Measurements from ENCODE around the gene TMSB4X. TPM values are rescaled to one million over a fixed set of nuclear protein-coding genes. Genes with fewer than 3 reads are reported as not detected.

The TMSB4X gene
- total and polyA plus RNA-seq, 8 donors = 1,734 to 14,609 (median 4,336) TPM

- peak in 1 of 3 donors; percentile 5 for TF ChIP-seq POLR2AphosphoS5 (IDR thresholded peaks at IDR 0.05)
- no peak for TF ChIP-seq CTCF (IDR thresholded peaks at IDR 0.05)
- no peak for TF ChIP-seq EP300 (IDR thresholded peaks at IDR 0.05)
- no peaks in the 10 kb centered on the region for H3K36me3 ChIP-seq
- peaks cover 0 to 23% (median 15%) of the 10 kb centered on the region in 4 donors for H3K4me1 ChIP-seq
- peak; percentile 63 to 70 for DNase-seq
- H3K27me3 ChIP-seq = no peaks in the 10 kb centered on the region
- intact Hi-C loops (cut with DNase I; ENCODE audit: low total_unique reads) = loop anchor here (5.0 kb wide), 1 partner anchor 526 kb away; no protein-coding TSS in a partner anchor
- no peak overlapping the region for H3K4me3 ChIP-seq
- H3K27ac ChIP-seq = peak overlapping the region; percentile 71 to 89 (median 80)
- 48 to 65% (median 58%) methylated on average over 3 to 20 of the region's 20 CpGs for WGBS, 5 donors
- H3K9me3 ChIP-seq = no peaks in the 10 kb centered on the region
Measured at GRCh38 chrX:12955882-12956703, 18.8 kb upstream of the TMSB4X start.

- intact Hi-C loops (cut with DNase I; ENCODE audit: low total_unique reads) = loop anchor here (5.0 kb wide), 1 partner anchor 525 kb away; no protein-coding TSS in a partner anchor
- H3K4me3 ChIP-seq = no peak overlapping the region
- TF ChIP-seq POLR2AphosphoS5 (IDR thresholded peaks at IDR 0.05) (peak in 2 of 3 donors; percentile 35 to 40), POLR2A (IDR thresholded peaks at IDR 0.05) (no peak), CTCF (IDR thresholded peaks at IDR 0.05) (no peak), EP300 (IDR thresholded peaks at IDR 0.05) (no peak)
Measured at GRCh38 chrX:12956704-12957534, 18.0 kb upstream of the TMSB4X start.

GRCh38 chrX:12958059-12958458, 16.9 kb upstream of the TMSB4X start:
- intact Hi-C loops (cut with DNase I; ENCODE audit: low total_unique reads) = loop anchor here (5.0 kb wide), 1 partner anchor 524 kb away; no protein-coding TSS in a partner anchor
- no peak overlapping the region for H3K4me3 ChIP-seq
- peak overlapping the region in 2 of 5 donors; percentile 84 to 89 for H3K27ac ChIP-seq
- TF ChIP-seq CTCF (IDR thresholded peaks at IDR 0.05) (no peak), POLR2A (IDR thresholded peaks at IDR 0.05) (no peak), EP300 (IDR thresholded peaks at IDR 0.05) (no peak)
- peaks cover 0 to 23% (median 15%) of the 10 kb centered on the region in 4 donors for H3K4me1 ChIP-seq
- H3K36me3 ChIP-seq = no peaks in the 10 kb centered on the region
- no peaks in the 10 kb centered on the region for H3K27me3 ChIP-seq
- no peaks in the 10 kb centered on the region for H3K9me3 ChIP-seq
- DNase-seq = no peak
- WGBS, 5 donors = 62 to 69% (median 65%) methylated on average over 5 of the region's 5 CpGs

More at GRCh38 chrX:12956704-12957534, 18.0 kb upstream of the TMSB4X start:
- peak in 1 of 2 donors; percentile 79 for DNase-seq
- no peaks in the 10 kb centered on the region for H3K27me3 ChIP-seq
- H3K4me1 ChIP-seq = peaks cover 0 to 23% (median 15%) of the 10 kb centered on the region in 4 donors
- no peaks in the 10 kb centered on the region for H3K9me3 ChIP-seq
- no peaks in the 10 kb centered on the region for H3K36me3 ChIP-seq
- WGBS, 5 donors = 45 to 57% (median 50%) methylated on average over 8 of the region's 8 CpGs
- peak overlapping the region; percentile 71 to 89 (median 74) for H3K27ac ChIP-seq

- Histone ChIP-seq H3K27ac (peak overlapping the region in 2 of 5 donors; percentile 84 to 89), H3K9me3 (no peaks in the 10 kb centered on the region), H3K36me3 (no peaks in the 10 kb centered on the region), H3K4me1 (peaks cover 0 to 23% (median 15%) of the 10 kb centered on the region in 4 donors), H3K4me3 (no peak overlapping the region), H3K27me3 (no peaks in the 10 kb centered on the region)
- TF ChIP-seq EP300 (IDR thresholded peaks at IDR 0.05) (no peak), CTCF (IDR thresholded peaks at IDR 0.05) (no peak), POLR2A (IDR thresholded peaks at IDR 0.05) (no peak), POLR2AphosphoS5 (IDR thresholded peaks at IDR 0.05) (no peak)
- no peak for DNase-seq
- intact Hi-C loops (cut with DNase I; ENCODE audit: low total_unique reads) = loop anchor here (5.0 kb wide), 1 partner anchor 524 kb away; no protein-coding TSS in a partner anchor
- WGBS, 5 donors = 80 to 98% (median 90%) methylated on average over 4 of the region's 4 CpGs
Measured at GRCh38 chrX:12958461-12958860, 16.4 kb upstream of the TMSB4X start.

Measured in stomach (tissue), 9 donors.